Upper lobe of right lung (tissue), 1 donor: ENCODE data around the gene CELF5. TPM values are rescaled to one million over a fixed set of nuclear protein-coding genes. Genes with fewer than 3 reads are reported as not detected.

ENCODE experiments used
- ATAC-seq: fragments of 200-7000 bp; cut with Tn5 transposase; one replicate; pipeline ENCODE4 v1.9.1; 2020; ENCODE audit warnings: mild to moderate bottlenecking, moderate library complexity
- DNase-seq: peaks from one replicate; pipeline ENCODE4 v3.0.0-alpha.2; 2020
- H3K27ac ChIP-seq: fragments of 200-600 bp; one replicate; pipeline ENCODE4 v1.8.0; 2022
- H3K27me3 ChIP-seq: fragments of 200-600 bp; one replicate; pipeline ENCODE4 v1.8.0; 2022; ENCODE audit warnings: mild to moderate bottlenecking
- H3K36me3 ChIP-seq: fragments of 200-600 bp; one replicate; pipeline ENCODE4 v1.8.0; 2022
- H3K4me1 ChIP-seq: fragments of 200-600 bp; one replicate; pipeline ENCODE4 v1.8.0; 2022
- H3K4me3 ChIP-seq: fragments of 200-600 bp; one replicate; pipeline ENCODE4 v1.8.0; 2022; ENCODE audit warnings: mild to moderate bottlenecking
- H3K9me3 ChIP-seq: fragments of 200-600 bp; one replicate; pipeline ENCODE4 v1.8.0; 2022
- intact Hi-C: fragments of 100-400 bp; cut with DNase I; formaldehyde crosslinking; loops from one replicate; pipeline ENCODE4 v1.11.0; 2022
- total RNA-seq: library from RNA; stranded (reverse); fragmentation: NEBNext Ultra II Directional; extraction: Animal tissue kit (Norgen Biotek cat#: 25700); gene quantifications from one replicate; pipeline ENCODE4 v1.2.1, GENCODE V29; 2021
- TF ChIP-seq, protein P1 (sequence below): fragments of 200-600 bp; IDR thresholded peaks from one replicate; pipeline ENCODE4 v1.8.0; 2022; ENCODE audit warnings: antibody characterized with exemption
- donor health status: DM: no; HTN: yes; CAD: no; lungs with severe emphysema.

The CELF5 gene
- total RNA-seq, 1 donor from 2014 or later: not detected

DNA sequence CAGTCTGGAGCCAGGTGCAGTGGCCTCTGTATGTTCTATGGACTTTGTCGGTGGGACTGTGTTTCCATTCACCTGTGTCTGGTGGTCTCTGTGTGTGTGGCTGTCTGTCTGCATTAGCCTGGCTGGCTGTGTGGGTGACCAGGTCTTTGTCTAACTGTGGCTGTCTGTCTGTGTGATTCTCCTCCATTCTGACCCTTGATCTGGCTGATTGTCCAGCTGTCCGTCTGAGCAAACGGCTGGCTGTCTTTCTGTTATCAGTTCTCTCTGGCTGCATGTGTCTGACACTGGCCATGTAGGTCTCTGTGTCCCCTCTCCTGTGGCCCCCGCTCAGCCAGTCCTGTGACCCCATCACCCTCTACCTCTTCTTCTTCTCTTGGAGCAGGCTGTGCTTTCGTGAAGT lies 53.2 kb downstream of the CELF5 start:
- intact Hi-C loops: no loop called here
- no peak for ATAC-seq
- no peak overlapping the region for H3K4me3 ChIP-seq
- H3K36me3 ChIP-seq: no peaks in the 10 kb centered on the region
- no peak for DNase-seq
- no peak overlapping the region for H3K27ac ChIP-seq
- H3K27me3 ChIP-seq: peaks cover 67% of the 10 kb centered on the region
- no peaks in the 10 kb centered on the region for H3K9me3 ChIP-seq
- H3K4me1 ChIP-seq: no peaks in the 10 kb centered on the region
- TF ChIP-seq, protein P1, sequence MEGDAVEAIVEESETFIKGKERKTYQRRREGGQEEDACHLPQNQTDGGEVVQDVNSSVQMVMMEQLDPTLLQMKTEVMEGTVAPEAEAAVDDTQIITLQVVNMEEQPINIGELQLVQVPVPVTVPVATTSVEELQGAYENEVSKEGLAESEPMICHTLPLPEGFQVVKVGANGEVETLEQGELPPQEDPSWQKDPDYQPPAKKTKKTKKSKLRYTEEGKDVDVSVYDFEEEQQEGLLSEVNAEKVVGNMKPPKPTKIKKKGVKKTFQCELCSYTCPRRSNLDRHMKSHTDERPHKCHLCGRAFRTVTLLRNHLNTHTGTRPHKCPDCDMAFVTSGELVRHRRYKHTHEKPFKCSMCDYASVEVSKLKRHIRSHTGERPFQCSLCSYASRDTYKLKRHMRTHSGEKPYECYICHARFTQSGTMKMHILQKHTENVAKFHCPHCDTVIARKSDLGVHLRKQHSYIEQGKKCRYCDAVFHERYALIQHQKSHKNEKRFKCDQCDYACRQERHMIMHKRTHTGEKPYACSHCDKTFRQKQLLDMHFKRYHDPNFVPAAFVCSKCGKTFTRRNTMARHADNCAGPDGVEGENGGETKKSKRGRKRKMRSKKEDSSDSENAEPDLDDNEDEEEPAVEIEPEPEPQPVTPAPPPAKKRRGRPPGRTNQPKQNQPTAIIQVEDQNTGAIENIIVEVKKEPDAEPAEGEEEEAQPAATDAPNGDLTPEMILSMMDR: no peak

DNA sequence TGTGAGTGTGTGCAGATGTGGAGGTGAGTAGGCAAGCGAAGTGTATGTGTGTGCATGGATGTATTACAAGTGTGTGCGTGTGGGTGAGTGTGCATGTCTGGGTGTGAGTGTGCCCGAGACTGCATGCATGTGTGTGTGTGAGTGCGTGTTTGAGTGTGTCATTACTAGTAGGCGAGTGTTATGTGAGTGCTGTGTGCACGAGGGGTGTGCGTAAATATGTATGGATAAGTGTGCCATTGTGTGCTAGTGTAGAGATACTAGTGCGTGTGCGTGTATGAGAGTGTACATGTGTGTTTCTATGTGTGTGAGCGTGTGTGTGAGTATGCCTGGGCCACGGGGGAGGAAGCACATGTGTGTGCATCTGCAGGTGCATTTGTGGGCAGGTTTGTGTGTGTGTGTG lies 53.8 kb downstream of the CELF5 start:
- intact Hi-C loops: no loop called here
- no peak for DNase-seq
- no peaks in the 10 kb centered on the region for H3K36me3 ChIP-seq
- no peak overlapping the region for H3K27ac ChIP-seq
- no peak for ATAC-seq
- H3K4me3 ChIP-seq: no peak overlapping the region
- H3K4me1 ChIP-seq: no peaks in the 10 kb centered on the region
- peaks cover 67% of the 10 kb centered on the region for H3K27me3 ChIP-seq
- no peaks in the 10 kb centered on the region for H3K9me3 ChIP-seq
- TF ChIP-seq, protein P1: no peak

DNA sequence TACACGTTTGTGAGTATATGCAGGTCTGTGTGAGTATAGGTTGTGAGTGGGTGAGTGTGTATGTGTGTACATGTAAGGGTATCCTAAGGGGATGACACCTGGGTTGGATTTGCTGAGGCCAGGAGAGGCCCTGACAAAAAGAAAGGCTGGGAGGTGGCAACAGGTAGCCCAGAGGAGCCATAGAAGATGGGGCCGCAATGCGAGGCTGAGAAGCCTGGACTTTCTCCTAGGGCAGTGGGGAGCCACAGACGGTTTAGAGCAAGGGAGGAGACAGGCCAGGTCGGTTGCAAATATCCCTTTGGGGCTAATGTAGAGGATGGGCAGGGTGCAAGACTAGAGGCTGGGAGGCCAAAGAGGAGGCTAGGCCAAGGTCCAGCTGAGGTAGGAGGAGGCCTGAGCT lies 54.3 kb downstream of the CELF5 start:
- no peaks in the 10 kb centered on the region for H3K36me3 ChIP-seq
- no peaks in the 10 kb centered on the region for H3K9me3 ChIP-seq
- H3K27me3 ChIP-seq: peaks cover 67% of the 10 kb centered on the region
- TF ChIP-seq, protein P1: no peak
- intact Hi-C loops: no loop called here
- DNase-seq (no peak), ATAC-seq (no peak)
- no peak overlapping the region for H3K4me3 ChIP-seq
- H3K4me1 ChIP-seq: no peaks in the 10 kb centered on the region
- no peak overlapping the region for H3K27ac ChIP-seq

DNA sequence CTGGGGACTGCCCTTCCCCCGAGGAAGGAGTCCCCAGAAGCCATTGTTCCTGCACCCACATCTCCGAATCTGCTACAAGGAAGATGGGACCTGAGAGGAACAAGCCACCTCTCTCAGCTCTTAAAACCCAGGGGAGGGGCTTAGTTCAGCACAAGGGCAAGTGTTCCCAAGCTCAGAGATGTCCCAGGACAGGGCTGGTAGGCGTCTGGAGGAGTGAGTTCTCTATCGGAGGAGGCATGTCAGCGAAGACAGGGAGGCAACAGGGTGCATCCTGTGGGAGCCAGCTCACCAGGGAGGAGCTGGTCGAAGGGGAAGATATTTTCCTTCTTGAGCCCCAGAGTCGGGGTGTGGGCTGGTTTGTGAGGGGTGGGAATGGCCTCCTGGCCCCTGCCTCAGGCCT lies 54.8 kb downstream of the CELF5 start:
- Histone ChIP-seq H3K9me3 (no peaks in the 10 kb centered on the region), H3K36me3 (no peaks in the 10 kb centered on the region), H3K27me3 (peaks cover 67% of the 10 kb centered on the region), H3K4me3 (no peak overlapping the region), H3K4me1 (no peaks in the 10 kb centered on the region), H3K27ac (no peak overlapping the region)
- TF ChIP-seq, protein P1: no peak
- DNase-seq (no peak), ATAC-seq (no peak)
- intact Hi-C loops: no loop called here

DNA sequence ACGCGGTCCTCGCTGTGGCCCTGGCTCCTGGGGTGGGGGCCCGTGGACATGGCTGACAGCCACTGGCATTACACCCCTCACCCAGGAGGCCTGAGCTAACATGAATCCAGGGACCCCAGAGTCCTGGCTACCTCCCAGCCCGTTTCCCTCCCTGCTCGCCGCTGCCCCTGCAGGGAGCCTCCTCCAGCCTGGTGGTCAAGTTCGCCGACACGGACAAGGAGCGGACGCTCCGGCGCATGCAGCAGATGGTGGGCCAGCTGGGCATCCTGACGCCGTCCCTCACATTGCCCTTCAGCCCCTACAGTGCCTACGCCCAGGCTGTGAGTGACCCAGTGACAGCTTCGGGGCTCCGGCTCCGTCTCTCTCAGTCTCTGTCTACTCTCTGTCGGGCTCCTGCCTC lies 56.6 kb downstream of the CELF5 start:
- H3K27me3 ChIP-seq: peaks cover 53% of the 10 kb centered on the region
- no peak for ATAC-seq

DNA sequence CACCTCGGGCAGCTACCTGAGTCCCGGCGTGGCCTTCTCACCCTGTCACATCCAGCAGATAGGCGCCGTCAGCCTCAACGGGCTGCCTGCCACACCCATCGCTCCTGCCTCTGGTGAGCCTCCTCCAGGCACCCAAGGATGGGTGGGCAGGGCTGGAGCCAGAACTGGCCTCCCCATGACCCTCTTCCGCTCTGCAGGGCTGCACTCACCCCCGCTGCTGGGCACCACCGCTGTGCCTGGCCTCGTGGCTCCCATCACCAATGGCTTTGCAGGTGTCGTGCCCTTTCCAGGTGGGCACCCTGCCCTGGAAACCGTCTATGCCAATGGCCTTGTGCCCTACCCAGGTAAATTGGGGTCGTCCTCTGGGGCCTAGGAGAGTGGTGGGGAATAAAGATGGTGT lies 57.7 kb downstream of the CELF5 start:
- peaks cover 48% of the 10 kb centered on the region for H3K27me3 ChIP-seq
- no peaks in the 10 kb centered on the region for H3K4me1 ChIP-seq
- TF ChIP-seq, protein P1: no peak
- no peak overlapping the region for H3K4me3 ChIP-seq
- intact Hi-C loops: no loop called here
- no peaks in the 10 kb centered on the region for H3K9me3 ChIP-seq
- H3K27ac ChIP-seq: no peak overlapping the region
- DNase-seq: no peak
- no peaks in the 10 kb centered on the region for H3K36me3 ChIP-seq
- ATAC-seq: no peak

More for the DNA sequence above, 56.6 kb downstream of the CELF5 start:
- Histone ChIP-seq H3K27ac (no peak overlapping the region), H3K4me1 (no peaks in the 10 kb centered on the region), H3K9me3 (no peaks in the 10 kb centered on the region), H3K36me3 (no peaks in the 10 kb centered on the region), H3K4me3 (no peak overlapping the region)
- TF ChIP-seq, protein P1: no peak
- no peak for DNase-seq
- intact Hi-C loops: no loop called here
